Esophagus muscularis mucosa (tissue), 4 donors: ENCODE results near the gene HS6ST1. TPM values are rescaled to one million over a fixed set of nuclear protein-coding genes. Genes with fewer than 3 reads are reported as not detected.

ENCODE experiments used
- DNase-seq: peaks from one replicate; pipeline ENCODE4 v3.0.0-alpha.2; 2017; ENCODE audit errors: extremely low spot score
- H3K27ac ChIP-seq, 4 donors: fragments of 200-600 bp; sonication (generic); replicated peaks in 1 of 4; 1 replicate in 3 of 4; 2 replicates in 1 of 4; pipeline ENCODE4 v1.5.1; 2016 to 2019; ENCODE audit warnings: mild to moderate bottlenecking in 1 of 4
- H3K27me3 ChIP-seq, 4 donors: fragments of 200-600 bp; sonication (generic); one replicate each; pipeline versions ENCODE4 v1.5.1 to v1.6.0; 2016 to 2019
- H3K36me3 ChIP-seq, 4 donors: fragments of 200-600 bp; sonication (generic); one replicate each; pipeline ENCODE4 v1.5.1; 2016 to 2019
- H3K4me1 ChIP-seq, 4 donors: fragments of 200-600 bp; sonication (generic); one replicate each; pipeline ENCODE4 v1.5.1; 2016 to 2019
- H3K4me3 ChIP-seq, 4 donors: fragments of 200-600 bp; sonication (generic); 1 replicate in 2 of 4; 2 replicates in 2 of 4; pipeline ENCODE4 v1.5.1; 2016 to 2019; ENCODE audit warnings: mild to moderate bottlenecking in 4 of 4, moderate library complexity in 1 of 4
- H3K9me3 ChIP-seq, 4 donors: fragments of 200-600 bp; sonication (generic); 1 replicate in 3 of 4; 2 replicates in 1 of 4; pipeline ENCODE4 v1.5.1; 2016 to 2019
- EP300 ChIP-seq: sonication (generic); formaldehyde crosslinking; IDR thresholded peaks from one replicate; pipeline ENCODE4 v1.6.1; 2017; ENCODE audit warnings: antibody characterized with exemption
- POLR2A ChIP-seq: fragments of 450-650 bp; IDR thresholded peaks from one replicate; pipeline ENCODE4 v1.6.1; 2017; ENCODE audit warnings: antibody characterized with exemption, moderate library complexity, mild to moderate bottlenecking, low read depth
- POLR2AphosphoS5 ChIP-seq, 2 donors: sonication (generic); formaldehyde crosslinking; IDR thresholded peaks; one replicate each; pipeline ENCODE4 v1.6.1; 2017; ENCODE audit warnings: antibody characterized with exemption in 2 of 2
- WGBS: methylation state at CpG from one replicate; pipeline ENCODE4 v1.1.5; 2018; 5-methylcytosine and 5-hydroxymethylcytosine counted together
- intact Hi-C: fragments of 100-400 bp; cut with DNase I; formaldehyde crosslinking; loops from one replicate; pipeline ENCODE4 v1.15.1; 2023
- total RNA-seq, 4 donors: library from RNA; depleted of rRNA; stranded (reverse); fragments of >200 nt; gene quantifications; one replicate each; pipeline versions ENCODE4 v1.1.0 to v1.2.1, GENCODE V29; 2016
- TF ChIP-seq, protein P1 (sequence below), 3 experiments: fragments of 200-600 bp in 2 of 3; fragments of 450-650 bp in 1 of 3; sonication (generic) in 2 of 3; IDR thresholded peaks; one replicate each; pipeline ENCODE4 v1.5.1; 2017 to 2019; ENCODE audit warnings: antibody characterized with exemption in 3 of 3, mild to moderate bottlenecking in 2 of 3, moderate library complexity in 1 of 3

HS6ST1 gene
- total RNA-seq, 4 donors from 2014 or later: 17.4 to 62.2 (median 38.5) TPM

DNA sequence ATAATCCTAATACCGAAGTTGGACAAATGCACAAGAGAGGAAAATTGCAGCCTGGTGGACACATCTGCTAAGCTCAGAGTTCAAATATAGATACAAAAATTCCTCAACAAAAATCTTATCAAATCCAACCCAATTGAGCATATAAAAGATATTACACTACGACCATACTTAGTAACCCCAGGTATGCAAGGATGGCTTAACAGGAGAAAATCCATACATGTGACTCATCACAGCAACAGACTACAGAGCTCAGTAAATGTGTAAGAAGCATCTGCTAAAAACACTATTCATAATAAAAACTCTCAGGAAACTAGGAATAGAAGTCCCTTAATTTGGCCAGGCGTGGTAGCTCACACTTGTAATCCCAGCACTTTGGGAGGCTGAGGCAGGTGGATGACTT is 28.3 kb downstream of the HS6ST1 start:
- H3K4me1 ChIP-seq: peaks cover 29 to 68% (median 38%) of the 10 kb centered on the region in 4 donors

DNA sequence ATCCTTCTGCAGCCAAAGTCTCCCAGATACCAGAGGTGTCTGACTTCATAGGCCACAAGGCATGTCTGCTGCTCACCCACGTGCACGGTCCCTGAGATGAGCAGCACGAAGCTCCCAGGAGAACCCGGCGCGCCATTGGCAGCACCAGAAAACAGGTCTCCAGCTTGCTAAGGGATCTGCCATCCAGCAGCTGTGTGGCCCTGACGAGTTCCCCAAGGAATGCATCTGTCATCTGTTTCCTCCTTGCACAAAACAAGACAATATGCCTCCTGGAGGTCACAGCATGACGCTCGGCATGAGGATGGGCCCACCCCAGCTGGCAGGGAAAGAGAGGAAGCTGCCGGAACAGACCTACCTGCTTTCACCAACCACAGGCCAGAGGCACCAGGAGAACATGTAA is 29.2 kb downstream of the HS6ST1 start:
- H3K4me1 ChIP-seq: peaks cover 29 to 71% (median 34%) of the 10 kb centered on the region in 4 donors
- intact Hi-C loops: no loop called here
- TF ChIP-seq POLR2AphosphoS5 (IDR thresholded peaks at IDR 0.05): no peak
- TF ChIP-seq, protein P1, sequence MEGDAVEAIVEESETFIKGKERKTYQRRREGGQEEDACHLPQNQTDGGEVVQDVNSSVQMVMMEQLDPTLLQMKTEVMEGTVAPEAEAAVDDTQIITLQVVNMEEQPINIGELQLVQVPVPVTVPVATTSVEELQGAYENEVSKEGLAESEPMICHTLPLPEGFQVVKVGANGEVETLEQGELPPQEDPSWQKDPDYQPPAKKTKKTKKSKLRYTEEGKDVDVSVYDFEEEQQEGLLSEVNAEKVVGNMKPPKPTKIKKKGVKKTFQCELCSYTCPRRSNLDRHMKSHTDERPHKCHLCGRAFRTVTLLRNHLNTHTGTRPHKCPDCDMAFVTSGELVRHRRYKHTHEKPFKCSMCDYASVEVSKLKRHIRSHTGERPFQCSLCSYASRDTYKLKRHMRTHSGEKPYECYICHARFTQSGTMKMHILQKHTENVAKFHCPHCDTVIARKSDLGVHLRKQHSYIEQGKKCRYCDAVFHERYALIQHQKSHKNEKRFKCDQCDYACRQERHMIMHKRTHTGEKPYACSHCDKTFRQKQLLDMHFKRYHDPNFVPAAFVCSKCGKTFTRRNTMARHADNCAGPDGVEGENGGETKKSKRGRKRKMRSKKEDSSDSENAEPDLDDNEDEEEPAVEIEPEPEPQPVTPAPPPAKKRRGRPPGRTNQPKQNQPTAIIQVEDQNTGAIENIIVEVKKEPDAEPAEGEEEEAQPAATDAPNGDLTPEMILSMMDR (IDR thresholded peaks at IDR 0.05): no peak
- TF ChIP-seq POLR2A: no peak
- no peak for TF ChIP-seq EP300
- peaks cover 0 to 25% (median 14%) of the 10 kb centered on the region in 4 donors for H3K36me3 ChIP-seq
- H3K27me3 ChIP-seq: no peaks in the 10 kb centered on the region
- no peak overlapping the region for H3K4me3 ChIP-seq
- DNase-seq: no peak
- WGBS: 85% methylated on average over 6 of the region's 10 CpGs
- no peak overlapping the region for H3K27ac ChIP-seq
- H3K9me3 ChIP-seq: no peaks in the 10 kb centered on the region

More for the DNA sequence above, 28.3 kb downstream of the HS6ST1 start:
- no peak for DNase-seq
- Histone ChIP-seq H3K4me3 (no peak overlapping the region), H3K27me3 (no peaks in the 10 kb centered on the region), H3K36me3 (peaks cover 0 to 25% (median 14%) of the 10 kb centered on the region in 4 donors), H3K9me3 (no peaks in the 10 kb centered on the region), H3K27ac (no peak overlapping the region)
- intact Hi-C loops: no loop called here
- TF ChIP-seq, protein P1 (IDR thresholded peaks at IDR 0.05): no peak
- no peak for TF ChIP-seq POLR2AphosphoS5 (IDR thresholded peaks at IDR 0.05)
- TF ChIP-seq POLR2A: no peak
- 94% methylated on average over 3 of the region's 3 CpGs for WGBS

DNA sequence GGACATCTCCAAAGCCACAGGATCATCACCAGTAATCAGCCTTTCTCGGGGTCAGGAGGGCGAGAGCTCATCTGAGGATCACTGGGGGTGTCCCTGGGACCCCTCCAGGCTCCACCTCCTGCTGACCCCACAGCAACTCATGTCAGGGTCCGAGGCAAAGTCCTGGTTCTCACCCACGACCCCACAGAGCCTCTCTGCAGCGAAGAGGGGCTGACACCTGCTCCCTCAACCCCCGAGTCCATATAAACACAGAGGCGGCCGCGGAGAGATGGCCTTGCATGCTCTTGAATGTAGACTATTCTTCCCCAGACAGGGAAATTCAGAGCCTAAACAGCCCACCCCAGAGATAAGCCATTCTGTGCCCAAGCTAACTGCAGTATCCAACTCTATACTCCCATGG is 29.9 kb downstream of the HS6ST1 start:
- H3K4me3 ChIP-seq: no peak overlapping the region
- TF ChIP-seq POLR2A (no peak), EP300 (no peak), POLR2AphosphoS5 (IDR thresholded peaks at IDR 0.05) (no peak)
- TF ChIP-seq, protein P1 (IDR thresholded peaks at IDR 0.05): no peak
- no peak for DNase-seq
- no peaks in the 10 kb centered on the region for H3K27me3 ChIP-seq
- intact Hi-C loops: no loop called here
- H3K36me3 ChIP-seq: peaks cover 0 to 25% (median 14%) of the 10 kb centered on the region in 4 donors
- H3K4me1 ChIP-seq: peaks cover 29 to 72% (median 34%) of the 10 kb centered on the region in 4 donors
- no peaks in the 10 kb centered on the region for H3K9me3 ChIP-seq
- WGBS: 86% methylated on average over 5 of the region's 9 CpGs
- no peak overlapping the region for H3K27ac ChIP-seq

DNA sequence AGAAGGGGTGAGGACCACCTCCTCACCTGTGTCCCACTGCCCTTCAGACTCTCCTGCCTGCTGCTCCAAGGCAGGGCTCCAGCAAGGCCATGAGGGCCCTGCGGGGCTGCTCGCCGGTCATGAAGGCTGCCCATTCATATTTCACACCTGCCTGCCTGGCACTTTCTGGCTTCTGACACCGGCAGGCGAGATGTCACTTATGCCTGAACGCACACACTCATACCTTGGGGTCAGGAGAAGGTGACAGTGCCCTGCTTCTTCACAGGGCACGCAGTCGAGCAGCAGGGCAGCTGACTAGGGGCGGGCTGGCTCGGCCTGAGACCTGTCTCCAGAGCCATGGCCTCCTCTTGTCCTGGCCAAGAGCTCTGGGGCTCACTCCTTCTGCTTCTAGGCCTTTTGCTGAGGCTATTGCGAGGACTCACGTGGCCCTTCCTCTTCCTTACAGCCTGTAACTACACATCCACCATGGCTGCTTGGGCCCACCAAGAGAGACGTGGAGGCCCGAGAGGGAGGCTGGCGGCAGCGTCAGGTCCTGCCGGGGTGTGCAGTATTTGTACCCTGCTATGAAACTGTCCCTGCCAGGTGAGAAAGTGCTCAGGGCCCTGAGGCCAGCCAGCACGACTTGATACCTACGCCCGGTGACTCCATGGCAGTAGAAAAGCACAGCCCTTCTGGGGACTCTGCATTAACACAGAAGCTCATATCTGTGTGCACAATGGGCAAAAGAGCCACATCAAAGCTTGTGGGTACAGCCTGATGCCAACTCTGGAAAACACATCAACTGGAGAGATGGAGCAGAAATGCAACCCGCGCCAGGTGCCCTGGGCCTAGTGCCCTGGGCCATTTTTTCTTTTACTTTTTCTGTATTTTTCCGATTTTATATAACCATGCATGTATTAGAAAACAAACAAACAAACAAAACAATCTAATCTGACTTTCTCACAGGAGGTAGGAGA is 30.6 kb downstream of the HS6ST1 start:
- WGBS: 89% methylated on average over 16 of the region's 23 CpGs
- intact Hi-C loops: no loop called here

More for the DNA sequence above, 30.6 kb downstream of the HS6ST1 start:
- Histone ChIP-seq H3K27me3 (no peaks in the 10 kb centered on the region), H3K4me1 (peaks cover 32 to 76% (median 38%) of the 10 kb centered on the region in 4 donors), H3K36me3 (peaks cover 0 to 25% (median 14%) of the 10 kb centered on the region in 4 donors), H3K27ac (no peak overlapping the region), H3K4me3 (no peak overlapping the region), H3K9me3 (no peaks in the 10 kb centered on the region)
- no peak for DNase-seq
- TF ChIP-seq, protein P1 (IDR thresholded peaks at IDR 0.05): no peak
- TF ChIP-seq POLR2A: no peak
- TF ChIP-seq EP300: no peak
